HG03039 (cell line): ENCODE measurements around the gene SIMC1.
"Not testable (repeated sequence)": the region's sequence is repeated elsewhere in the genome, so short reads cannot be mapped to it uniquely, and the experiment has no call there.

Experiments
- ATAC-seq: cut with Tn5 transposase; IDR thresholded peaks from one replicate; pipeline ENCODE4 v1.9.1; 2021; ENCODE audit warnings: mild to moderate bottlenecking, moderate library complexity; ENCODE audit not compliant: unreplicated experiment

Gene SIMC1

GRCh38 chr5:176290057-176290840 is 52.0 kb downstream of the SIMC1 start:
- not testable (repeated sequence) for ATAC-seq

DNA sequence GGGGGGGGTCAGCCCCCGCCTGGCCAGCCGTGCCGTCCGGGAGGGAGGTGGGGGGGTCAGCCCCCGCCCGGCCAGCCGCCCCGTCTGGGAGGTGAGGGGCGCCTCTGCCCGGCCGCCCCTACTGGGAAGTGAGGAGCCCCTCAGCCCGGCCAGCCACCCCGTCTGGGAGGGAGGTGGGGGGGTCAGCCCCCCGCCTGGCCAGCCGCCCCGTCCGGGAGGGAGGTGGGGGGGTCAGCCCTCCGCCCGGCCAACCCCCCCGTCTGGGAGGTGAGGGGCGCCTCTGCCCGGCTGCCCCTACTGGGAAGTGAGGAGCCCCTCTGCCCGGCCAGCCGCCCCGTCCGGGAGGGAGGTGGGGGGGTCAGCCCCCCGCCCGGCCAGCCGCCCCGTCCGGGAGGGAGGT is 67.1 kb downstream of the SIMC1 start:
- not testable (repeated sequence) for ATAC-seq

DNA sequence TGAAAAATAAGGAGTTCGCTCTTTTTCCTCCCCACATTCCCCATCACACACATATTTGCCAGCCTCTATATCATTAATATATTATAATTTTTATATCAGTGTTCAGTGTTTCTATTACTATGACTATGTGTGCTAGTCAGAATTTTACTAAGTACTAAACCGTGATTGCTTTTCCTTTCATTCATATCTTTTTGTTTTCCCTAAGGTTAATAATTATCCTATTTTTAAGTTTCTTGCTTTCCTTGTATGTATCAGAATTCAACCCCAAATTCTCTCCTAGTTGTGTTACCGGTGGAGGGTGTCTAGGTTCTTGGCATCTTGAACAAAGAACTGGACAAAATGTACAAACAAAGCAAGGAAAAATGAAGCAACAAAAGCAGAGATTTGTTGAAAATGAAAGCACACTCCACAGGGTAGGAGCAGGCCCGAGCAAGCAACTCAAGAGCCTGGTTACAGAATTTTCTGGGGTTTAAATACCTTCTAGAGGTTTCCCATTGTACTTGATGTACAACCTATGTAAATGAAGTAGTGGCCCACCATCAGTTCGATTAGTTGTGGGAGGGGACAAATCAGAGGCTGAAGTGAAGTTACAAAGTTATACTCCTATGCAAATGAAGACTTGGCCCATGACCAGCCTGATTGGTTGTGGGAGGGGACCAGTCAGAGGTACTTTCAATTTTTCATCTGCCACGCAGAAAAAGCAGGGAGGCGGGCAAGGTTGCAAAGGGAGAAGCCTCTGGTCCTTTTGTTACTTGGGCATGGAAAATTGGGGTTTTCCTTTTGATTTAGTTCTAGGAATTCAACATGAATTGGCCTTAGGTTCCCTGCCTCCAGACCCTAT is 79.5 kb downstream of the SIMC1 start:
- no peak for ATAC-seq

GRCh38 chr5:176319827-176320554 is 81.8 kb downstream of the SIMC1 start:
- ATAC-seq: no peak

GRCh38 chr5:176320577-176320976 is 82.4 kb downstream of the SIMC1 start:
- no peak for ATAC-seq

- no peak for ATAC-seq
These were observed 96.0 kb downstream of the SIMC1 start for GRCh38 chr5:176334031-176334770.

DNA sequence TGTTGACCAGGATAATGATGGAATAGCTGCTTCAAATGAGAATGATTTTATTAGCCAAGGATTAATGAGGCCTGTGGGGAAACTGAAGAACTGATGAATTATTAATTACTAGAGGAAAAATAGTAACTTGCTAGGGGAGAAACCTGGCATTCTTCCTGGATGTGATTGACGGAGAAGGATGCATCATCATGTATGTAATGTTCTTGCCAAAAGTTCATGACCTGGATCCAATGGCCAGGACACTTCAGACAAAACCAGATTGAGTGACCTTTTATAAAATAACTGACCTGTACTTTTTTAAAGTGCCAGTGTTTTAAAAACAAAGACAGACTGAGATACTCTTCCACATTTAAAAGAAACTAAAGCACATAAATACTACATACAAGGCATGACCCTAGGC is 99.7 kb downstream of the SIMC1 start:
- no peak for ATAC-seq

GRCh38 chr5:176339304-176339703 is 101.1 kb downstream of the SIMC1 start:
- no peak for ATAC-seq

GRCh38 chr5:176341325-176342157 is 103.3 kb downstream of the SIMC1 start:
- no peak for ATAC-seq

- no peak for ATAC-seq
These were observed 103.9 kb downstream of the SIMC1 start for GRCh38 chr5:176342158-176342483.

DNA sequence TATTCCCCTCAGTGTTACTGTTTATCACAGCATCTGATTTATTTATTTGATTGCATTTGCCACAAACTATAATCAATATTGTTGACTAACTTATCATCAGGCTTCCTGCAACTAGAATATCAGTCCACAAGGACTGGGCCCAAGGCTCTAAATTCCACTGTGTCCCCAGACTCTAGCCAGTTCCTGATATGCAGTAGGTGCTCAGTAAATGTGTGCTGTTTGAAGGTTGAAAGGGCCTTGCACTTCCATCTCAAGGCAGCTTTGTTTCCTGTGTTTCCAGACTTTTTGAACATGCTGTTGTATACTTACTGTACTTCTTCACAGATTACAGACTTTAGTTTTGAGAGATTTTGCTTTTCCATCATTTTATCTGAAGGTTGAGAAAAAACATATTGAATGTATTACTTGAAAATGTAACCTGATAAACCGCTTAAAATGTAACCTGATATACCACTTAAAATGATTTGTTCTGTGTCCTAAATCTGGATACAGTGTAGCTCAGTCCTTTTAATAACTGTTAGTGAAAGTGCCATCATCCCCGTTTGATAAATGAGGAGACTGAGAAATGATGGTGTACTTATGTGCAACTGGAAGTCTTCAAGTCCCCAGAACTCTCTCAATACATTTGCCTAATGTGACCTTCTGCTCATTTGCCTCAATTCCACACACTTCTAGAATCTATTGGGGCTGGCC is 104.7 kb downstream of the SIMC1 start:
- ATAC-seq: no peak

GRCh38 chr5:176350416-176350815 is 112.2 kb downstream of the SIMC1 start:
- no peak for ATAC-seq

- no peak for ATAC-seq
These were observed 114.1 kb downstream of the SIMC1 start for GRCh38 chr5:176352116-176352878.

DNA sequence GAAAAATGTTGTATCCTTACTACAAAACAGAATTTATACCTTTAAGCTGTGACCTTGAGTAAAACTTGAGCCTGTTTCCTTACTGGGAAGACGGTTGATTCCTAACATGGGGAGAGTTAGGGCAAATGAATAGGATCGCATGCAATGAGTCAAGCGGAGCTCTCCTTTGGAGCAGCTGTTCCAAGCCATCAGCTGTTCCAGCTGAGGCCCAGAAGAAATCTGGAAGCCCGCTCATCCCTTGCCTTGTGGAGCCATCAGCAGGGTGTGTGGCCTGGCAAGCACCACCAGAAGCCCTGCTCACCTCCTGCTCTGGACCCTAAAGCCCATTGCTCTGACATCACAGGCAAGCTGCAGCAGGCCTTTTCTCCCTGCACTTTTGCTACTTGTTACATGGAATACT is 115.3 kb downstream of the SIMC1 start:
- no peak for ATAC-seq

DNA sequence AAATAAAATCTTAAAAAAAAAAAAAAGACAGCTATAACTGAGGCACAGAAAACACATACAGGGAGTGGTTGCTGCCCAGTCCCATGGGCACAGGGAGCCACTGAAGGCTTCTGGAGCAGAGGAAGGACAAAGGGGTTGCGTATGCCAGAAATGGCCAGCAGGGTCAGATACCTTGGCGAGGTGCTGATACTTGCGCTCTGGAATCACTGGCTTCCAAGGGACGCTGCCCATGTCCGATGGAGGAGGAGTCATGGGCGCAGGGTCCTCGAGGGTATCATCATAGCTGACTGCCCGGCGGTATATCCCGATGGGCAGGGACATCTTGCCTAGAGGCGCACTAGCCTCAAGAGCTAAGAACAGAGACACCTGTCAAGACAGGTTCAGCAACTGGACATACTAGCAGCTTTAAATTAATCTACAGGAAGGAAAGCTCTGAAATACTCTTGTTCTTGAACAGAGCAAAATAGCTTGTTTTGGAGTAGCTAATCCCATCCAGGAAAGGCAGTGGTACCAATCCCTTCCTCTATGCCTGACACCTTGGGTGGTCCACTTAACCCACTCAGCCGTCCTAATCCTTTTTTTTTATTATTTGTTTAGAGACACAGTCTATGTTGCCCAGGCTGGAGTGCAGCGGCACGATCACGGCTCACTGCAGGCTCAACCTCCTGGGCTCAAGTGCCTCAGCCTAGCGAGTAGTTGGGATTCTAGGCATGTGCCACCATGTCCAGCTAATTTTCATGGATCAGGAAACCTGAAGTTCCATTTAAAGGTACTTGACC is 117.4 kb downstream of the SIMC1 start:
- no peak for ATAC-seq

- no peak for ATAC-seq
These were observed 117.9 kb downstream of the SIMC1 start for GRCh38 chr5:176356179-176356566.

DNA sequence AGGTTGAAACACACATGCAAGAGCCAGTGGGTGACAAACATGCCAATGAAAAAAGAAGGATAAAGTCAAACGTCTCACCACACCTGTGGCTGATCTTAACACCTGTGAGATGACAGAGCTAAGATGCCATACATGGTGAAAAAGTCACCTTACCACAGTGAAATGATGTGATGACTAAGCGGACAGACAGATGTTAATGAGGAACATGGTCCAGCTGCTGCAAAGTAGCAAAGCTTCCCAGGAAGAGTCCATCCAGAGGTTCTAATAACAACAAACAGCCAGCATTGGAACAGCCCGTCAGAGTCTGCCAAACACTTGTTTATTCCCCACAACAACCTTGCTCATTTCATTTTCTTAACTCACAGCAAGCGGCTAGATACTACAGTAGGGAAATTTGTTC is 121.4 kb downstream of the SIMC1 start:
- ATAC-seq: no peak

GRCh38 chr5:176360894-176361436 is 122.7 kb downstream of the SIMC1 start:
- ATAC-seq: no peak
